Spinal cord (tissue), 10 donors: ENCODE results near the gene RCN1. TPM values are rescaled to one million over a fixed set of nuclear protein-coding genes. Genes with fewer than 3 reads are reported as not detected.
A peak's percentile ranks its signal among the peaks of the same experiment; 100 is the strongest.

Experiments
- DNase-seq, 6 donors: peaks; one replicate each; pipeline versions ENCODE4 v3.0.0 to v3.0.0-alpha.2; 2013 to 2015; ENCODE audit warnings: low spot score in 6 of 6, low read depth in 4 of 6
- H3K27ac ChIP-seq: one replicate; pipeline ENCODE4 v1.5.1; 2013; ENCODE audit warnings: low read depth, low read length, control low read depth
- H3K27me3 ChIP-seq: one replicate; pipeline ENCODE4 v1.6.1; 2013; ENCODE audit warnings: low read length; ENCODE audit not compliant: control insufficient read depth, insufficient read depth
- H3K36me3 ChIP-seq: one replicate; pipeline ENCODE4 v1.6.1; 2013; ENCODE audit warnings: low read length; ENCODE audit not compliant: control insufficient read depth, insufficient read depth
- H3K4me1 ChIP-seq: one replicate; pipeline ENCODE4 v1.6.1; 2013; ENCODE audit warnings: low read length; ENCODE audit not compliant: control insufficient read depth, insufficient read depth
- H3K4me3 ChIP-seq: one replicate; pipeline ENCODE4 v1.5.1; 2013; ENCODE audit warnings: low read depth, low read length, control low read depth
- H3K9me3 ChIP-seq: one replicate; pipeline ENCODE4 v1.6.1; 2013; ENCODE audit warnings: low read length; ENCODE audit not compliant: control insufficient read depth, insufficient read depth
- WGBS: methylation state at CpG from one replicate; pipeline ENCODE4 v1.1.5; 2013; ENCODE audit warnings: missing lambda C conversion rate; ENCODE audit not compliant: insufficient coverage; 5-methylcytosine and 5-hydroxymethylcytosine counted together
- polyA plus RNA-seq, 2 donors: library from polyadenylated mRNA; unstranded; fragments of 120-200 nt; gene quantifications; one replicate each; pipeline ENCODE4 v1.2.1, GENCODE V29; 2013; ENCODE audit not compliant: insufficient read length in 2 of 2
- total RNA-seq, 2 donors: library from RNA; depleted of rRNA in 1 of 2; stranded (reverse); fragments of 120-200 nt in 1 of 2; fragments of >200 nt in 1 of 2; gene quantifications; one replicate each; pipeline versions ENCODE4 v1.2.3 to v1.2.4, GENCODE V29; 2013 to 2014
- donor health status: healthy.

The RCN1 gene
- total and polyA plus RNA-seq, 4 donors: 90.9 to 137 (median 114) TPM

GRCh38 chr11:32107647-32108046 is 16.8 kb downstream of the RCN1 start:
- H3K9me3 ChIP-seq: no peaks in the 10 kb centered on the region
- no peaks in the 10 kb centered on the region for H3K36me3 ChIP-seq
- no peak overlapping the region for H3K27ac ChIP-seq
- no peak overlapping the region for H3K4me3 ChIP-seq
- DNase-seq: no peak
- WGBS: 83% methylated on average over 2 of the region's 6 CpGs
- H3K27me3 ChIP-seq: no peaks in the 10 kb centered on the region
- no peaks in the 10 kb centered on the region for H3K4me1 ChIP-seq

- no peaks in the 10 kb centered on the region for H3K36me3 ChIP-seq
Measured at GRCh38 chr11:32108576-32108975, 17.7 kb downstream of the RCN1 start.

GRCh38 chr11:32109138-32109537 is 18.3 kb downstream of the RCN1 start:
- no peaks in the 10 kb centered on the region for H3K9me3 ChIP-seq
- H3K4me1 ChIP-seq: no peaks in the 10 kb centered on the region
- no peak overlapping the region for H3K4me3 ChIP-seq
- no peak for DNase-seq
- no peak overlapping the region for H3K27ac ChIP-seq
- H3K36me3 ChIP-seq: no peaks in the 10 kb centered on the region
- 88% methylated on average over 2 of the region's 4 CpGs for WGBS
- H3K27me3 ChIP-seq: no peaks in the 10 kb centered on the region

More at GRCh38 chr11:32108576-32108975, 17.7 kb downstream of the RCN1 start:
- no peak overlapping the region for H3K4me3 ChIP-seq
- no peak for DNase-seq
- H3K27ac ChIP-seq: no peak overlapping the region
- no peaks in the 10 kb centered on the region for H3K4me1 ChIP-seq
- H3K27me3 ChIP-seq: no peaks in the 10 kb centered on the region
- H3K9me3 ChIP-seq: no peaks in the 10 kb centered on the region

GRCh38 chr11:32109592-32109991 is 18.7 kb downstream of the RCN1 start:
- WGBS: 100% methylated on average over 2 of the region's 6 CpGs
- Histone ChIP-seq H3K4me3 (no peak overlapping the region), H3K27me3 (no peaks in the 10 kb centered on the region), H3K36me3 (no peaks in the 10 kb centered on the region), H3K4me1 (no peaks in the 10 kb centered on the region), H3K9me3 (no peaks in the 10 kb centered on the region), H3K27ac (no peak overlapping the region)
- no peak for DNase-seq

- 100% methylated on average over 2 of the region's 3 CpGs for WGBS
Measured at GRCh38 chr11:32110795-32111194, 19.9 kb downstream of the RCN1 start.

GRCh38 chr11:32113200-32113919 is 22.5 kb downstream of the RCN1 start:
- H3K4me3 ChIP-seq: no peak overlapping the region
- 55% methylated on average over 2 of the region's 10 CpGs for WGBS
- DNase-seq: peak in 1 of 6 donors; percentile 21

More at GRCh38 chr11:32110795-32111194, 19.9 kb downstream of the RCN1 start:
- DNase-seq: no peak
- Histone ChIP-seq H3K4me1 (no peaks in the 10 kb centered on the region), H3K27ac (no peak overlapping the region), H3K4me3 (no peak overlapping the region), H3K36me3 (no peaks in the 10 kb centered on the region), H3K27me3 (no peaks in the 10 kb centered on the region), H3K9me3 (no peaks in the 10 kb centered on the region)

GRCh38 chr11:32113920-32114203 is 23.0 kb downstream of the RCN1 start:
- Histone ChIP-seq H3K27me3 (no peaks in the 10 kb centered on the region), H3K9me3 (no peaks in the 10 kb centered on the region), H3K4me1 (no peaks in the 10 kb centered on the region), H3K4me3 (no peak overlapping the region), H3K27ac (no peak overlapping the region), H3K36me3 (no peaks in the 10 kb centered on the region)
- DNase-seq: no peak
- WGBS: no CpG with 5 or more reads among the region's 2 CpGs

More at GRCh38 chr11:32113200-32113919, 22.5 kb downstream of the RCN1 start:
- no peaks in the 10 kb centered on the region for H3K4me1 ChIP-seq
- no peaks in the 10 kb centered on the region for H3K36me3 ChIP-seq
- H3K27ac ChIP-seq: no peak overlapping the region
- no peaks in the 10 kb centered on the region for H3K9me3 ChIP-seq
- no peaks in the 10 kb centered on the region for H3K27me3 ChIP-seq

- Histone ChIP-seq H3K4me1 (no peaks in the 10 kb centered on the region), H3K27me3 (no peaks in the 10 kb centered on the region), H3K36me3 (no peaks in the 10 kb centered on the region), H3K4me3 (no peak overlapping the region), H3K27ac (no peak overlapping the region), H3K9me3 (no peaks in the 10 kb centered on the region)
- WGBS: 88% methylated on average over 5 of the region's 5 CpGs
- no peak for DNase-seq
Measured at GRCh38 chr11:32115446-32115845, 24.6 kb downstream of the RCN1 start.

- H3K4me1 ChIP-seq: no peaks in the 10 kb centered on the region
- H3K27ac ChIP-seq: no peak overlapping the region
- H3K27me3 ChIP-seq: no peaks in the 10 kb centered on the region
- DNase-seq: no peak
- 100% methylated on average over 2 of the region's 2 CpGs for WGBS
- H3K36me3 ChIP-seq: no peaks in the 10 kb centered on the region
- no peak overlapping the region for H3K4me3 ChIP-seq
- no peaks in the 10 kb centered on the region for H3K9me3 ChIP-seq
Measured at GRCh38 chr11:32116668-32117067, 25.8 kb downstream of the RCN1 start.
